Esophagus muscularis mucosa (tissue), 3 donors: ENCODE data around the gene TXK.

Experiments
- CTCF ChIP-seq, 3 experiments: fragments of 200-600 bp in 2 of 3; fragments of 450-650 bp in 1 of 3; sonication (generic) in 2 of 3; IDR thresholded peaks; one replicate each; pipeline ENCODE4 v1.5.1; 2017 to 2019; ENCODE audit warnings: antibody characterized with exemption in 3 of 3, mild to moderate bottlenecking in 2 of 3, moderate library complexity in 1 of 3
- POLR2A ChIP-seq: fragments of 450-650 bp; IDR thresholded peaks from one replicate; pipeline ENCODE4 v1.6.1; 2017; ENCODE audit warnings: antibody characterized with exemption, moderate library complexity, mild to moderate bottlenecking, low read depth

GRCh38 chr4:48119646-48120045, 14.4 kb downstream of the TXK start:
- TF ChIP-seq CTCF (IDR thresholded peaks at IDR 0.05) (no peak), POLR2A (no peak)
